Stimulated activated CD8-positive, alpha-beta memory T cell treated with anti-CD3 and anti-CD28 coated beads, Interleukin-12 subunit alpha, Interleukin-12 subunit beta, amount 100 ng/mL, for 24 hours (primary cell): ENCODE results near the gene YKT6.

ENCODE experiments used
- DNase-seq: peaks from one replicate; pipeline ENCODE4 v3.0.0-alpha.2; 2020; ENCODE audit errors: extremely low read depth

Gene YKT6

GRCh38 chr7:44218418-44219201 is 17.8 kb downstream of the YKT6 start:
- no peak for DNase-seq

GRCh38 chr7:44219371-44220045 is 18.7 kb downstream of the YKT6 start:
- DNase-seq: no peak

- no peak for DNase-seq
Observed at GRCh38 chr7:44220046-44220357, 19.2 kb downstream of the YKT6 start.

- DNase-seq: no peak
Observed at GRCh38 chr7:44220358-44221112, 19.8 kb downstream of the YKT6 start.

- DNase-seq: no peak
Observed at GRCh38 chr7:44221231-44221791, 20.5 kb downstream of the YKT6 start.

GRCh38 chr7:44222074-44222473 is 21.3 kb downstream of the YKT6 start:
- no peak for DNase-seq

- DNase-seq: no peak
Observed at GRCh38 chr7:44222776-44223261, 22.0 kb downstream of the YKT6 start.

GRCh38 chr7:44223362-44224079 is 22.7 kb downstream of the YKT6 start:
- DNase-seq: no peak

GRCh38 chr7:44224080-44224973 is 23.5 kb downstream of the YKT6 start:
- DNase-seq: no peak

- no peak for DNase-seq
Observed at GRCh38 chr7:44224974-44225565, 24.3 kb downstream of the YKT6 start.

- DNase-seq: no peak
Observed at GRCh38 chr7:44225566-44226395, 25.0 kb downstream of the YKT6 start.

- no peak for DNase-seq
Observed at GRCh38 chr7:44226396-44226753, 25.6 kb downstream of the YKT6 start.

GRCh38 chr7:44227911-44228310 is 27.1 kb downstream of the YKT6 start:
- DNase-seq: no peak

GRCh38 chr7:44228571-44229350 is 28.0 kb downstream of the YKT6 start:
- no peak for DNase-seq

- no peak for DNase-seq
Observed at GRCh38 chr7:44229546-44230105, 28.8 kb downstream of the YKT6 start.

- no peak for DNase-seq
Observed at GRCh38 chr7:44230286-44230685, 29.5 kb downstream of the YKT6 start.

GRCh38 chr7:44231088-44231487 is 30.3 kb downstream of the YKT6 start:
- no peak for DNase-seq

- no peak for DNase-seq
Observed at GRCh38 chr7:44232396-44232795, 31.6 kb downstream of the YKT6 start.
